Body of pancreas (tissue), 4 donors: ENCODE data around the gene BAG1. TPM values are rescaled to one million over a fixed set of nuclear protein-coding genes. Genes with fewer than 3 reads are reported as not detected.

Source experiments
- ATAC-seq: fragments of 150-250 bp; one replicate; pipeline ENCODE4 v1.9.1; 2016
- DNase-seq, 4 donors: peaks; one replicate each; pipeline ENCODE4 v3.0.0-alpha.2; 2019
- H3K27ac ChIP-seq, 4 donors: fragments of 200-600 bp; sonication (generic); 1 replicate in 3 of 4; 2 replicates in 1 of 4; pipeline versions ENCODE4 v1.5.1 to v1.6.1; 2016 to 2019; ENCODE audit warnings: mild to moderate bottlenecking in 1 of 4, mixed read lengths in 1 of 4, moderate library complexity in 1 of 4
- H3K27me3 ChIP-seq, 2 donors: fragments of 200-600 bp; sonication (generic); one replicate each; pipeline ENCODE4 v1.6.0; 2016; ENCODE audit warnings: mild to moderate bottlenecking in 1 of 2
- H3K36me3 ChIP-seq, 2 donors: fragments of 200-600 bp; sonication (generic); replicated peaks in 1 of 2; 2 replicates each; pipeline ENCODE4 v1.5.1; 2016; ENCODE audit warnings: low read depth in 2 of 2; ENCODE audit not compliant: insufficient read depth in 1 of 2
- H3K4me1 ChIP-seq: fragments of 200-600 bp; sonication (generic); one replicate; pipeline ENCODE4 v1.6.0; 2016
- H3K4me3 ChIP-seq, 2 donors: fragments of 200-600 bp; sonication (generic); 1 replicate in 1 of 2; 2 replicates in 1 of 2; pipeline ENCODE4 v1.5.1; 2016 to 2019
- H3K9me3 ChIP-seq, 3 donors: fragments of 200-600 bp; sonication (generic); 1 replicate in 2 of 3; 2 replicates in 1 of 3; pipeline ENCODE4 v1.5.1; 2016
- CTCF ChIP-seq, 7 experiments: fragments of 450-650 bp in 4 of 7; fragments of 200-600 bp in 3 of 7; sonication (generic) in 3 of 7; IDR thresholded peaks; one replicate each; pipeline ENCODE4 v1.5.1; 2016 to 2019; ENCODE audit warnings: antibody characterized with exemption in 7 of 7
- POLR2A ChIP-seq, 3 donors: fragments of 450-650 bp; IDR thresholded peaks; one replicate each; pipeline ENCODE4 v1.6.1; 2016; ENCODE audit warnings: antibody characterized with exemption in 3 of 3, mild to moderate bottlenecking in 2 of 3
- WGBS, 2 donors: methylation state at CpG; one replicate each; pipeline ENCODE4 v1.1.5; 2017; 5-methylcytosine and 5-hydroxymethylcytosine counted together
- intact Hi-C: fragments of 100-400 bp; cut with DNase I; formaldehyde crosslinking; loops from one replicate; pipeline ENCODE4 v1.15.1; 2023
- total RNA-seq, 2 donors: library from RNA; depleted of rRNA; stranded (reverse); fragments of >200 nt; gene quantifications; one replicate each; pipeline ENCODE4 v1.1.0, GENCODE V29; 2016

BAG1 gene
- total RNA-seq, 2 donors from 2014 or later: 46.5 to 80.2 TPM

- TF ChIP-seq POLR2A (IDR thresholded peaks at IDR 0.05) (no peak), CTCF (IDR thresholded peaks at IDR 0.05) (no peak)
- no peak for DNase-seq
- Histone ChIP-seq H3K4me3 (no peak overlapping the region), H3K4me1 (no peaks in the 10 kb centered on the region), H3K36me3 (no peaks in the 10 kb centered on the region), H3K27me3 (no peaks in the 10 kb centered on the region), H3K27ac (no peak overlapping the region), H3K9me3 (no peaks in the 10 kb centered on the region)
- intact Hi-C loops: no loop called here
- WGBS, 2 donors: 75 to 94% methylated on average over 2 of the region's 2 CpGs
- ATAC-seq: no peak
Measured at GRCh38 chr9:33245341-33245740, 19.2 kb downstream of the BAG1 start.

GRCh38 chr9:33244137-33244784 lies 20.2 kb downstream of the BAG1 start:
- intact Hi-C loops: no loop called here

GRCh38 chr9:33242609-33243134 lies 21.8 kb downstream of the BAG1 start:
- H3K36me3 ChIP-seq: no peaks in the 10 kb centered on the region
- H3K27me3 ChIP-seq: no peaks in the 10 kb centered on the region
- TF ChIP-seq POLR2A (IDR thresholded peaks at IDR 0.05) (no peak), CTCF (IDR thresholded peaks at IDR 0.05) (no peak)
- H3K4me3 ChIP-seq: no peak overlapping the region
- H3K9me3 ChIP-seq: no peaks in the 10 kb centered on the region
- intact Hi-C loops: no loop called here
- WGBS, 2 donors: 69 to 73% methylated on average over 6 of the region's 6 CpGs
- DNase-seq (no peak), ATAC-seq (no peak)
- no peak overlapping the region for H3K27ac ChIP-seq
- H3K4me1 ChIP-seq: no peaks in the 10 kb centered on the region

More at GRCh38 chr9:33244137-33244784, 20.2 kb downstream of the BAG1 start:
- Histone ChIP-seq H3K27me3 (no peaks in the 10 kb centered on the region), H3K4me3 (no peak overlapping the region), H3K4me1 (no peaks in the 10 kb centered on the region), H3K36me3 (no peaks in the 10 kb centered on the region), H3K9me3 (no peaks in the 10 kb centered on the region), H3K27ac (no peak overlapping the region)
- TF ChIP-seq POLR2A (IDR thresholded peaks at IDR 0.05): no peak
- TF ChIP-seq CTCF (IDR thresholded peaks at IDR 0.05): no peak
- no peak for ATAC-seq
- WGBS, 2 donors: 77 to 87% methylated on average over 9 of the region's 9 CpGs
- DNase-seq: no peak

GRCh38 chr9:33241298-33241697 lies 23.2 kb downstream of the BAG1 start:
- Histone ChIP-seq H3K27ac (no peak overlapping the region), H3K27me3 (no peaks in the 10 kb centered on the region), H3K36me3 (no peaks in the 10 kb centered on the region), H3K9me3 (no peaks in the 10 kb centered on the region), H3K4me1 (no peaks in the 10 kb centered on the region), H3K4me3 (no peak overlapping the region)
- WGBS, 2 donors: 64 to 75% methylated on average over 5 of the region's 5 CpGs
- no peak for ATAC-seq
- intact Hi-C loops: no loop called here
- TF ChIP-seq POLR2A (IDR thresholded peaks at IDR 0.05): no peak
- TF ChIP-seq CTCF (IDR thresholded peaks at IDR 0.05): no peak
- DNase-seq: no peak

GRCh38 chr9:33239921-33240320 lies 24.6 kb downstream of the BAG1 start, which contains the start of gene SPINK4:
TSS of gene SPINK4 (plus strand) at chr9:33240167. CDS start at chr9:33240209, 42 bp downstream.
- no peak for TF ChIP-seq POLR2A (IDR thresholded peaks at IDR 0.05)
- TF ChIP-seq CTCF (IDR thresholded peaks at IDR 0.05): no peak
- H3K4me3 ChIP-seq: no peak within 1 kb of the TSS
- no peaks in the 10 kb centered on the region for H3K4me1 ChIP-seq
- intact Hi-C loops: no loop called here
- H3K36me3 ChIP-seq: no peaks in the 10 kb centered on the region
- ATAC-seq: no peak
- H3K27me3 ChIP-seq: no peaks in the 10 kb centered on the region
- H3K9me3 ChIP-seq: no peaks in the 10 kb centered on the region
- 42 to 43% methylated on average over 7 of the region's 7 CpGs for WGBS, 2 donors
- no peak for DNase-seq
- no peak within 1 kb of the TSS for H3K27ac ChIP-seq
